GM19023 (cell line): ENCODE results near the gene LNPEP.
A peak's percentile ranks its signal among the peaks of the same experiment; 100 is the strongest.
"Not testable (repeated sequence)": the region's sequence is repeated elsewhere in the genome, so short reads cannot be mapped to it uniquely, and the experiment has no call there.

Source experiments
- ATAC-seq: cut with Tn5 transposase; IDR thresholded peaks from one replicate; pipeline ENCODE4 v1.9.1; 2021; ENCODE audit warnings: mild to moderate bottlenecking, moderate library complexity; ENCODE audit not compliant: unreplicated experiment

The LNPEP gene

DNA sequence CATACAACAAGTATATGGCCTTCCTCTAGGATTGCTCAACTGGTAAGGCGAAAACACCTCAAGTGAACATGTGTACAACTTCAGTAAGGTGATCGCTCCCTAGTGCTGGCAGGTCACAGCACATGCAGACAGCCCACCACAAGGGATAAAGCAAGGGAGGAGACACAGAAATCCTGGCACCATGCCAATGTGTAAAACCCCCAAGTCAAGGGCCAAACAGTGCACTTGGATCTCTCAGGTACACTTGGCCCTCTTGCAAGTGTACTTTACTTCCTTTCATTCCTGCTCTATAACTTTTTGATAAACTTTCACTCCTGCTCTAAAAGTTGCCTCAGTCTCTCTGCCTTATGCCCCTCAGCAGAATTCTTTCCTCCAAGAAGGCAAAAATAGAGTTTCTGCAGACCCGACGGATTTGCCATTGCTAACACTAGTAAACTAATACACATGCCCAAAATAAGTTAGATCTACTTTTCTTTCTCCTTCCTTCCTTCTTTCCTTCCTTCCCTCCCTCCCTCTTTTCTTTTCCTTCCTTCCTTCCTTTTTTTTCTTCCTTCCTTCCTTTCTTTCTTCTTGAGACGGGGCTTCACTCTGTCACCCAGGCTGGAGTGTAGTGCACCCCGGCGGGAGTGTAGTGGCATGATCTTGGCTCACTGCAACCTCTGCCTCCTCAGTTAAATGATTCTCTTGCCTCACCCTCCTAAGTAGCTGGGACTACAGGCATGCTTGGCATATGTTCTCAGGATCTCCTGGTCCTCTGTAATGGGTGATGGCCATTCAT, 6.8 kb upstream of the LNPEP start:
- ATAC-seq, result no peak

DNA sequence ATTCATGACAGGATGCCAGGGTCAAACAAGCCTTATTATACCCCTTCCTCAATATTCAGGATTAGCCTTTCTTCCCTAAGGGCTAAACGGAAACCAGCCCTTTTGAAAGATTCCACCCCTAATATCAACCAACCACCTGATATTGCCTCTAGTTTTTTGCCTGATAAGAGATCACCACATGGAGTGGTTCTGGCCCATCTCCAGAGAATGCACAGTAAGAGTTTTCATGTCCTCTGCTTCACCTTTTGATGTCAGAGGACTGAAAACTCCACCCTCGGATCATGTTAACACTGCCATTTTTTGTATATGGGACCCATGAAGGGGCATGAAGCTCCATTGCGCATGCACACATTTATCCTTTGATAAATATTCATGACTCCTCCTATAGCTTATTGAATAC, 5.8 kb upstream of the LNPEP start:
- ATAC-seq, result no peak

DNA sequence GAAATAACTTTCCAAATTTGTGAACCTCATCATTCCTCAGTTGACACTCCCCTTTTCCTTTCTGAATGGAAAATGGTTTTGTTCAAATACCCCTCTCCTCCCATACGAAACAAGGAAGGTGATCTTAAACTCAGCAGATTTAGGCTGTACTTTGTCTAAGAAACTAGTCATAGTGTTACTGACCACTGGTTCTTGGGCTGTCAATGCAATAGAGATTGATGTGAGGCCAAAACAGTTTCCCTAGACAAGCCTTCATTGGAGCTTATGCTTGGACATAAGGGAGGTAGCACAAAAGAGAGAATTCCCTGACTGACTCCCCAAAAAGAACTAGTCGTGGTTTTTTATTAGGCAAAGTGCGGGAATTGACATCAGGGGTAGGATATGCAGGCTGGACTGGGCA, 5.3 kb upstream of the LNPEP start:
- ATAC-seq, result no peak

DNA sequence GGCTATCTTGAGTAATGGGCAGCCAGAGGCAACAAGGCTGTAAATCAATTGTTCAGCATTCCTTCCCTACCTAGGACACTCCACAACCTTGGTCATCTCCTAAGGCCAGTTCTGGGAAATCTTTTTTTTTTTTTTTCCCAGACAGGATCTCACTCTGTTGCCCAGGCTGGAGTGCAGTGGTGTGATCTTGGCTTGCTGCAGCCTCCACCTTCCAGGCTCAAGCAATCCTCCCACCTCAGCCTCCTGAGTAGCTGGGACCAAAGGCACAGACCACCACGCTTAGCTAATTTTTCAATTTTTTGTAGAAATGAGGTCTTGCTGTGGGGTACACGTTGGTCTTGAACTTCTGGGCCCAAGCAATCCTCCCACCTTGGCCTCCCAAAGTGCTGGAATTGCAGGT, 4.8 kb upstream of the LNPEP start:
- ATAC-seq, result not testable (repeated sequence)

DNA sequence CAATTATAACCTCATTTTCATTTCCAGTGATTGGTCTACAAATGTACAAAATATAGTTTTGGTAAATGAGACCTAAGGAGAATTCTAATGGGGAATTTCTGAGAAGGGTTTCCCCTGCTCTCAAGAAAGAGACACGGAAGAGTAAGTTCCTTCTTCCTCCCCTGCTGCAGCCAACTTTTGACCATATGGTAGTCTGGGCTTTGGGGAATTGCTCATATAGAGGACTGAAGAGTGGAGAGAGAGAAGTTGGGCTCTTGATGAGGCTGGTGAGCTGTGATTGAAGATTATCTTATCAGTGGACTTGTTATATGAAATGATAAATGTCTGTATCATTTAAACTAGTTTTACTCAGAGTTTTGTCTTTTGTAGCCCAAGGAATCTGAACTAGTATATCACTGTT, 4.3 kb upstream of the LNPEP start:
- ATAC-seq, result no peak

DNA sequence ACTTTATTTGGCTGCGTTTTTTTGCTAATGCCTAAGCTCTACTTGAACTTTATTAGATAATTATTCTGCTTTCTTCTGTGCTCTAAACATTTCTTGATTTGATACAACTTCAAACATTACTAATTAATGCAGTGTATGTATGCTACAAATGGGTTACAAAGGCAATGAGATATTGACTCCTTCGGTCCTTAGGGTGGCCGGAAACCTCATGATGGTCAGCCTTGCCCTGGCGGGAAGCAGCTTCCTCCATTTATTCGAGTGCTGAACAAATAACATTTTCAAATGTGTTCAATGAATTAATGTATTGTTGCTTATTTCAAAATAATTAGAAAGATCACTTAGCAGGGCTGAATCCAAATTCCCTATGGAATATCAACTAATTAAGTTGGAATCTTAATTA, 3.9 kb upstream of the LNPEP start:
- ATAC-seq, result no peak

DNA sequence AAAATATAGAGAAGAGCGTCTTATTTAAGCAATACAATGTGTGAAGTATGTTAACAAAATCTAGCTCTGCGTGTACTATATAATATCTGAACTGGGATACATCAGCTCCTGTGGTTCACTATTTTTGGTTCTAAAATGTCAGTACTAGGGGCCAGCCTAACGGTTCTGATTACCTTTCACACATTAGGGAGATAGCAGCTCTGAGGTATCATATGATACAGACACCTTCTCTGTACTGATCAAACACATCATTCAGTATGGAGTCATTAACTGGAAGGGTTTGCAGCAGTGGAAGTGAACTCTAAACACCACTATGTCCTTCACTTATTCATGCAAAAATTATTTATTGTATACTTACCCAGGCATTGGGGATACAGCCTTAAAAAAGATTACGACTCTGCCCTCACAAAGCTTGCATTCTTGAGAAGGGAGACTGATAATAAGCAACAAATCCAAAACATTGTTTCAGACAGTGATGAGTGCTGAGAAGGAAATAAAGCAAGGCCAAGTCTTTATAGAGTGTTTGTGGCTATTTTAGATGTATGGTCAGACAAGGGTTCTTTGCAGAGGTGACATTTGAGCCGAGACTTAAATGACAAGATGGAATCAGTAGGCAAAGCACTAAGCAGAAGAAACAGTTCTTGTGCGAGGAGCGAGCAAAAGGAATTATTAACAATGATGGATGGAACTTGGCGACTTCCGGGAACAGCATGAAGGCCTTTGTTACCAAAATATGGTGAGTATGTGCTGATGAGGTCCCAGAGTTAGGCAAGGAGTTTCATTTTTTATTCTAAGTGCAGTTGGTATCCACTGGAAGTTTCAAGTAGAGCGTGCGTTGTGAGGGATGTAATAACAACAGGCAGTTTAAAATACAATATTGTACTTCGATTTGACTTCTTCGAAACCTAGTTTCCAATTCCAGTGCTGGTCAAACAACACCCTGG, 1.8 kb upstream of the LNPEP start:
- ATAC-seq, result no peak

DNA sequence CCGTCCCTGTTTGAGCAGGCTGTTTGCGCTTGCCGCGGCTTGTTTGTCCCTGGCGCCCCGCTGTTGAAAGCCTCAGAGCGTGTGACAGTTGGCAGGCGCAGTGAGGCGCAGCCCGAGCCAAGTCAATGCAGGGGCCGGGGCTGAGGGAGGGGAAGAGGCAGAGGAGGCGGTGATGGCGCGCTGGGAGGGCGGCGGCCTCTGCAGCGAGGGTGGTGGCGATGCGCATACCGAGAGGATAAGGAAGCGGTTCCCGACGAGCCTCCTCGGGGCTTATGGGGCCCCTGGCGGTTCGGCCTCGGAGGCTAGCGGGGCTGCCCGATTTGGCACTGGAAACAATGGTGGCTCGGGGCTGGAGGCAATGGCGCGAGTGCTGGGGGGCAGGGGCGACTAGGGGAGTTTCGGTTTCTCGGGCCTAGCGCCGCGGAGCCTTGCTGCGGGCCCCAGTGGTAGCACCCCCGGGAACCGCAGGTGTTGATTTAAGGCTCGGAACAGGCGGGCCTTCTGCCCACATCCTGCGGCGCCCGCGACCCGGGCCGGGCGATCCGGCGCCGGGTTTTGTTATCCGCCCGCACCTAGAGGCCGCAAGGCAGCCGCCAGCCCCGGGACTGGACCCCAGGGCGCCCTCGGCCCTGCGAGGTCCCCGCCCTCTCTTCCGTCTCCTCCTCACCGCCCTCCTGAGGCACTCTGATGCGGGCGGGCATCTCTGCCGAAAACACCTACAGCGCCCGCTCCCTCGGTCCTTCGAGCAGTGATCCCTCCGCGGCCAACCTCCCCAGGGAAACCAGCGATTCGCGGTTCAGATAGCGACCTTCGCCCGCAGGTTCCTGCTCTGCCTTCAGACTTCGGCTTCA, 947 bp upstream of the LNPEP start:
- ATAC-seq, result peak; percentile 67

DNA sequence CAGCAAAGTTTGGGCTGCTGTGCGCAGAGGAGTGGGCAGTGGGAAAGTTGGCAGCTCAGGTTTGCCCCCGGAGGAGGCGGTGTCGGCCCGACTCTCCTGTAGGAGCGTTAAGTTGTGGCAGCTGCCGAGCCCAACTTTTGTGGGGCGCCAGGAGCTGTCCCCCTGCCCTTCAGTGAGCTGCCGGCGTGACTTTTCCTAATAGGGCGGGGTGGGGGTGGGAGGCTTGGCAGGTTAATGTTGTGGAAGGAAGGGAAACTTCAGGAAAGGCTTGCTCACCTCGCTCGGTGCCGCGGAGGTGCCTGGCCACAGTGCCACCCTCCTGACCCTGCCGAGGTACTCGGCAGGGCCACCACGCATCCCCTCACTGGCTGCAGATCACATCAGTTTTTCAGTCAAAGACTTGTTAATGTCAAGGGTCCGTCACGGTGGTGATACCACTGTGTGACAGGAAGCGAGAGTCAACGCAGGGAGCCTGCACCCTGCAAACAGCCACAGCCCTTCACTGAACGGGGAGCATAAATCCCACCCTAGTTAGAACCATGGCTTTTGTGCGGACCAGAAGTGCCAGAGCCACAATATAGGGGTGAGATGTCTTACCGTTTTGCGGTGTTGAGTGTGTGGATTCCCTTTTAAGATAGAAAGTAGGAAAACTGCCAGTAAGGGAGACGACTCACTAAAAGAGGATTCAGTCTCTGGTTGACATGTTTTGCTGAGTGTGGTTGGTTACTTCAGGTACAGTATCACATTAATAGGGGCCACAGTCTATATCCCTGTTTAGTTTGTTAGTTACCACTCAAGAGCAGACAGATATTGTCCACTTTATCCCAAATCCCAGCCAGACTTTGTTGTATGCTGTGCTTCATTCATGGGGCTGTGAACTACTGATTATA, 796 bp downstream of the LNPEP start:
- ATAC-seq, result peak; percentile 20

DNA sequence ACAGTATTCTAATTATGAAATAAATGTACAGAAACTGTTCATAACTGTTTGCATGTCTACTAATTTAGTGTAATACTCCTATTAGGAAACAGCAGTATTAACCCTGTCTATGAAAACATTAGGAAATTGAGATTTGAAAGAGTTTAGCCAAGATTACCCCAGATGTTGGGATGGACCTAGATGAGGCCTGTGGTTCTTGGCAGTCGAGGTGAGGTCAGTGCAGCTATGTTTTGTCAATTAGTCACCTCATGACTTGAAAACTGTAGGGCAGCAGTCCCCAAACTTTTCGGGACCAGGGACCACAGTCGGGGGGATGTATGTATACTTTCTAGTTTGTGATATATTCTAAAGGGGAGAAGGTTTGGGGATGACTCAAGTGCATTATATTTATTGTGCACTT, 4.7 kb downstream of the LNPEP start:
- no peak for ATAC-seq

DNA sequence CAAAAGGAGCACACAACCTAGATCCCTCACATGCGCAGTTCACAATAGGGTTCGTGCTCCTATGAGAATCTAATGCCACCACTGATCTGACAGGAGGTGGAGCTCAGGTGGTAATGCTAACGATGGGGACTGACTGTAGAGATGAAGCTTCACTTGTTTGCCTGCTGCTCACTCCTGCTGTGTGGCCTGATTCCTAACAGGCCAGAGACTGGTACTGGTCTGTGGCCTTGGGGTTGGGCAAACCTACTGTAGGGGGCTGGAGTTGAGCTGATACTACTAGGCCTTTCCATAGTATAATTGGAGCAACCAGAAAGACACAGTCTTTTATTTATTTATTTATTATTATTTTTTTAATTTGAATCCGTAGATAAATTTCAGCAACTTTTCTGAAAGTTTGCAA, 5.3 kb downstream of the LNPEP start:
- no peak for ATAC-seq

DNA sequence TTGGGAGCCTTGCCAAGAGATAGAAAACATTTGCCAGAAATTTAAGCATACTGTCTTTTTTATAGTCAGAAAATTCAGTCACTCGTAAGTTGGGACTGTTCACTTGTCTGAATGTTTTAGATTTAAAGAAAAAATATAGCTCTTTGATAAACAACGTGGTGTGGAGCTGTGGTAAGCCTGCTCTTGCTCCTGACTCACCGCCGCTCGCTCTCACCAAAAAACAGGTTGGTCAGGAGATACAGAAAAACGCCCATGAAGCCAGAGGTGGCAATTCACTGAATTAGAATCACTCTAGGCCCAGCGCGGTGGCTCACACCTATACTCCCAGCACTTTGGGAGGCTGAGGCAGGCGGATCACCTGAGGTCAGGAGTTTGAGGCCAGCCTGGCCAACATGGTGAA, 6.2 kb downstream of the LNPEP start:
- no peak for ATAC-seq

DNA sequence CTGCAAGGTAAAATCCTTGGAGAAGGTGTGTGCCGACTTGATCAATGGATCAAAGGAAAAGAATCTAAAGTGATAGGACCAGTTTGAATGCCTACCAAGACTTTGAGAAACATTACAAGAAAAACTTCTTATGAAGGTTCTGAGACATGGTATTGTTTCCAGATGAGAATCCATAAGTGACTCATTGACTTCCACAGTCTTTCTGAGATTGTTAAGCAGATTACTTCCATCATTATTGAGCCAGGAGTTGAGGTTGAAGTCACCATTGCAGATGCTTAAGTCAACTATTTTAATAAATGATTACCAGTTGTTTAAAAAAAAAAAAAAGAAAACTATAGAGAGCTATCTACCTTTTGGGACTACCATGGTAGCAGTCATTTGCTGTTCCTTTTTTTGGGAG, 7.0 kb downstream of the LNPEP start:
- ATAC-seq, result no peak

DNA sequence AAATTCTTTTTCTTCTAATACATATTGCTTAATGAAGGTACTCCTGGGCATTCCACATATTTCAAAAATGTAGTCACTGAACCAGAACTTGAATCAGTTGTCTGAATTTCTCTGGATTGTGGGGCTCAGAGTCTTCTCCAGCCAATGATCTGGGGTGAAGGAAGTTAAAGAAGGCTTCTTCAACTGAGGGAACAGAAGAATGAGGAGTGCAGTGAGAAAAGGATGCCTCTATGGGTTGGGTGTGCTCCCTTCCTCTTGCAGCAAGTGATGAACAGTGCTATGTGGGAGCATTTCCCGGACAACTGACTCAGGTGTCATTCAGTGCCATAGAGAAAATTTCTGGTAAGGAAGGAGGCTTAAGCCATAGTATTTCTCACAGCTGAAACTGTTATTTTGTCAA, 7.9 kb downstream of the LNPEP start:
- ATAC-seq, result no peak

DNA sequence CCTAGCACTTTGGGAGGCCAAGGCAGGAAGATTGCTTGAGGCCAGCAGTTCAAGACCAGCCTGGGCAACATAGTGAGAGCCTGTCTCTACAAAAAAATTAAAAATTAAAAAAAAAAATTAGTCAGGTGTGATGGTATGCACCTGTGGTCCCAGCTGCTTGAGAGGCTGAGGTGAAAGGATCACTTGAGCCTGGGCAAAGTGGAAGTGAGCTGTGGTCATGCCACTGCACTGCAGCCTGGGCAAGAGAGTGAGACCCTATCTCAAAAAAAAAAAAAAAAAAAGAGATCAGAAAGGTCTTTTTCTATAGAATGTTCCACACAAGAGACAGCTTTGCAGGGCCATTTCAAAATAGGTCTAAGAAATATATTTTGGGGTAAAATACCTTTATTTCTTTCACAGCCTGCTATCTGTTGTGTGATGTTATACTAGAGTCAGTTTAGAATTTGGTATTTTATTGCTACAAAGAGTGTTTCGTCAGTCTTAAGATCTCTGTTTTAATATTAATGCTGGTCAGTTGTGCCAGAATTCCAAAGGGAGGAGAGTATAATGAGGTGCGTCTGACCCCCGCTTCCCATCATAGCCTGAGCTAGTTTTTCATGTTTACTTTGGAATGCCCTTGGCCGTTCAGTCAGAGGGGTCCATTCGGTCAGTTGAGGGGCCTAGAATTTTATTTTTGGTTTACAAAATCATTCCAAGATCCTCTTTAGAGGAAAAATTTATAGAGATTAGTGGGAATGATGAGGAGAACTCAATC, 9.4 kb downstream of the LNPEP start:
- no peak for ATAC-seq

DNA sequence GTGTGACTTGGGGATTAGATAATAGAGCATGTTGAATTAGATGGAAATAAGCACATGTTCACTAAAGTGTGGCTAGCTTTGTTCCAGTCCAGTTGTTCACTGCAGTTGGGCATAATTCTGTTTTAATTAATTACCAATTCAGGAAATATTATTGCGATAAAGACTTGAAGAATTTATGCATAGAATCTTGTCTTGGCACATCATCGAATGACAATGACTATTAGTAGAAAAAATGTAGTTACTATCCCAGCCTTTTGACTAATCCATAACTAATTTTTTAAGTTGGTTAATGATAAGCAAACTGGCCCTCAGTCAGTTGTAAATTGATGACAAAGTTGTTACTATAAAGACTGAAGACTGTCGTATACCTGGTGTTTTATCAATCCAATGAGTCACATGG, 10.5 kb downstream of the LNPEP start:
- no peak for ATAC-seq

DNA sequence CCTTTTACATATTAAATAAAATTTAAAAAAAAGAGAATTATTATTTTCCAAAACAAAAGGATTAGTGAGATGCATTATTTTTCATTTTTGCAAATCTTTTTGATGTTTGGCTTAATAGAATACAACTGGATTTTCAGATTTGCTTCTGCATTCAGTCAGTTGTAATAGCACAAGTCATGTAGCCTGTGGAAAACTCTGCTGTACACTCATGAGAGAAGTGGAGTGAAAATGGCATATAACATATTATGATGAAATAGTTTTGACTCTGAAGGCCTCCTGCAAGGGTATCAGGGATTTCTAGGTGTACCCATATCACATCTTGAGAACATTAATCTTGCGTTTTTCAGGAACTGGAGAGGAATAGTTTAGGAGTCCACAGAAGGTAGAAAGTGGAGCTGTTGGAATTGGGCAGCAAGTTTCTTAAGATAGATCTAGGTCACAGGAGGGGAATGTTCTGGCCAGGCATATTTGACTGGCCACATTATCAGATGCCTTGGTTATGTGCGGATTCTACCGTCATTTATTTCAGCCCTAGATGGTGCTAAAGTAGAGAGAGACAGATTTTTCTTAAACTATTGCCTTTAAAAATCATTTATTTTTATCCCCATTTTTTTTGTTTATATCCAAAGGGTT, 16.4 kb downstream of the LNPEP start:
- ATAC-seq, result no peak

DNA sequence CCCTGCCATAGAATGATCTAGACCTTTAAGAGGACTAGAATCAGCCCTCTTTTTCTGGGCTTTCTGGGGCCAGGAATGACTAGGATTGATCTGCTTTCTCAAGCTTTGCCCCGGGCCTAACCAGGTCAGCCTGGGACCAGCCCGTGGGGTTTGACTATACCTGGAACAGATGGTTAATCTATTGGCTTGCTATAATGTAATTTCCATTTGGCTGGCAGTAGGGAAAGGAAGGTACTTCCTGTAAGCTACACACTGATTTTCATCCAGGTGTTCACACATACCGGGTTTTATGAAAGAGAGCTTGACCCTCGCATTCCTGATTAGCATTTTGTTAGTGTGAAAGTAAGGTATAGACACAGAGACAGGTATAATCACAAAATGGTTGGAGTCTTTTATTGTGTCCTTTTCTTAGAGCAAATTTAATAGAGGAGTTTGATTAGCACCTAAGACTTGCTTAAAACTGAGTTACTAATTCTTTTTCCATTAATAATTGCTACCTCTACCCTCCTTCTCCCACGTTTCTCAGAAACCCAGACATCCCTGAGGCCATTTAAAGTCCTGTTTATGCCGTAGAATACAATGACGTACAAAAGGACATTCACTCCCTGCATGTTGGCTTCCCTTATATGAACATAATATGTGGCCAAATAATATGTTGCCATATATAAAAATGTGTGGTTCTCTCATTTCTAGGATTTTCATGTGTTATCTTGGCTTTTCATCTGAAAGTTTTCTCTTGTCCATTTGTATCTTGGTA, 17.3 kb downstream of the LNPEP start:
- no peak for ATAC-seq
